GM21381 (cell line): ENCODE results near the gene E2F1.
"Not testable (repeated sequence)": the region's sequence is repeated elsewhere in the genome, so short reads cannot be mapped to it uniquely, and the experiment has no call there.

ENCODE experiments used
- ATAC-seq: cut with Tn5 transposase; IDR thresholded peaks from one replicate; pipeline ENCODE4 v1.9.1; 2021; ENCODE audit warnings: mild to moderate bottlenecking, moderate library complexity; ENCODE audit not compliant: unreplicated experiment

Gene E2F1

GRCh38 chr20:33646191-33646590, 40.0 kb downstream of the E2F1 start:
- ATAC-seq: no peak

- ATAC-seq: no peak
Observed at GRCh38 chr20:33645396-33645795, 40.8 kb downstream of the E2F1 start.

DNA sequence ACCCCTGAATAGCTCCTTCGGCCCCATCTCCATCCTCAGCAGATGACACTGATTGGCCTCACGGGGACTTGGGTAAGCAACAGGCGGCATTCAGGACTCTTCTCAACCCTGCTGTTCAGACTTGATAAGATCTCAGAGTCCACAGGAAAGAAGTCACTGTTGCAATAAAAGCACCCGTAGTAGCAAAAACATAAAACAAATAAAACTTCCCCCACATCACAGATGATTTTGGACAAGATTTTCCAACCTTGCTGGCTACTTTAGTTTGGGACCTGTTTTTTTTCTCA, 41.2 kb downstream of the E2F1 start:
- no peak for ATAC-seq

- ATAC-seq: no peak
Observed at GRCh38 chr20:33644313-33645071, 41.7 kb downstream of the E2F1 start.

DNA sequence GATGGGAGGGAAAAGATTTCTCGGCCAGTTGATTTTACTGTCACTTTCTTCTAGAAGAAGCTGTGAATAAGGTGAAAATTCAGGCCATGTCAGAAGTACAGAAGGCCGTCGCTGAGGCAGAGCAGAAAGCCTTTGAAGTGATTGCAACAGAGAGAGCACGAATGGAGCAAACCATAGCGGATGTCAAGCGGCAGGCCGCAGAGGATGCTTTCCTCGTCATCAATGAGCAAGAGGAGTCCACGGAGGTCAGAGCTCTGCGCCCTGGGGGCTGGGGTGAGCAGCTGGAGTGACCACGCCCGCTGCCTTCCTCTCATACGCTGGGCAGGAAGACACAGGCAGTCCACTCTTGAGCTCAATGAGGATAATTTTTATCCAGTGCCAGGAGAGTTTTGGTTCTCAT, 45.9 kb downstream of the E2F1 start:
- ATAC-seq: no peak

GRCh38 chr20:33636776-33637175, 49.4 kb downstream of the E2F1 start:
- no peak for ATAC-seq

DNA sequence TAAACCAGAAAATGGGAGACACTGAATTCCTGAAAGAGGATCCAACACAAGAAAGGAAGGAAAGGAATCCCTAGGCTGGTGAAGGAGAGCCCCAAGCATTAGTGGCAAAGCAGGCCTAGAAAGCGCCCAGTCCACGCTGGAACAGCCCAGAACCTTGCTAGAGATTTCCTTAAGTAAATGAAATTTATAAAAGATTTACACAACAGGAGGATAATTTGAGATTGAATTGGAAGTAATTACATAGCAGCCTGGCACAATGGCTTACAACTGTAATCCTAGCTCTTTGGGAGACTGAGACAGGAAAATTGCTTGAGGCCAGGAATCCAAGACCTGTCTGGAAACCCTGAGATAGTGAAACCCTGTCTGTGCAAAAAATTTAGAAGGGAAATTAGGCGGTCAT, 50.8 kb downstream of the E2F1 start:
- ATAC-seq: no peak

- not testable (repeated sequence) for ATAC-seq
Observed at GRCh38 chr20:33631910-33632309, 54.3 kb downstream of the E2F1 start.

DNA sequence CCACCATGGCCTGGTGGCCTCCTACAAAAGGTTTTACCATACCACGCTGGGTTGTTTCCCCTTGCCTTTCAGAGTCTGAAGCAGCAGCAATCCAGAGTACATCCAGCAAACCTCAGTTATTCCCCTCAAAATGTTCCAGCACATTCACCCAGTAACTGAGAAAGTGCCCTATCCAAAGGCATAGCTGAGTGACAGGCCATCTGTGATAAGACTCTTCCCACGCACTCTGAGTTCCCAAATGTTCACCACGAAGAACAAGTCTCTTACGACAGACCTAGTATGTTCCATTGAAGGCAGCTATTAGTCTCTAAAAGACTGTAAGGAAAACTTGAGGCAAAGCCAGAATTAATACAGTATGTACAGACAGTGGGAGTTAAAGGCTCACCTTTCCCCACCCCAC, 55.7 kb downstream of the E2F1 start:
- no peak for ATAC-seq

GRCh38 chr20:33629979-33630378, 56.2 kb downstream of the E2F1 start:
- ATAC-seq: no peak

DNA sequence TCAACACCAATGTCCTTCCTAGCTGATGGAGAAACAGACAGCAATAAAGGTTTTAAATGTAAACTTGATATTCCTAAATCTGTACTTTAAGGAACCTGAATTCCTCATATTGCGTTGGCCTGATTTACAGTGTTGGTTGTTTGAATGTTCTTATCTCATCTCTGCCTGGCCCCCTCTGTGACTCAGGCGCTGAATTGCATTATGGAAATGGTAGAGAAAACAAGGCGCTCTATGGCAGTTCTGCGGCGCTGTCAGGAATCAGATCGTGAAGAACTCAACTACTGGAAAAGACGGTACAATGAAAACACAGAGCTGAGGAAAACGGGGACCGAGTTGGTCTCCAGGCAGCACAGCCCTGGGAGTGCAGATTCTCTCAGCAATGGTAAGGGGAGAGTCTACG, 56.7 kb downstream of the E2F1 start:
- ATAC-seq: no peak

DNA sequence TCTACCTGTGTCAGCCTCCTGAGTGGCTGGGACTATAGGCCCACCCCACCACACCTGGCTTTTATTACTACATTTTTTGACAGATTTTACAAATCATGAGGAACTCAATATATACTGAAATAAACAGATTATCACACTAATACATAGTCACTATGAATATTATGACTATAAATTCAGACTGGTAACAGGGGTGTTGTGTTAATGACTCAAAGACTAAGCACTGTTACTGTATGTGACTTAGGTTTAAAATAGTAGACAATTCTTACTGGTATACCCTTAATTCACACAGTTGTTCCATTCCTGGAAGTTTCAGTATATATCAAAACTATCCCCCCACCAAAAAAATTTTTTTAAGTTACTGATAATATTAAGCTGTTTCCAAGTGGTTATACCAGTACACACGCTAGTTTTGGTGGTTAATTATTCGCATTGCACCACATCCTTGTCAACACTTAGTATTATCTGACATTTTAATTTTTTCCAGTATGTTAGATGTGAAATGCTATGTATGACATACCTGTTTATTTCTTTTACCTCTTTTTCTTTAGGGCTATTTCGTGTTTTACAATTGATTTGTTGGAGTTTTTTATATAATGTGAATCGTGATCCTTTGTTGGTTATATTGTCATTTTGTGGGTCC, 58.5 kb downstream of the E2F1 start:
- ATAC-seq: no peak

GRCh38 chr20:33626190-33626589, 60.0 kb downstream of the E2F1 start:
- ATAC-seq: no peak
